GM18519 (cell line): ENCODE measurements around the gene SELENOF.

Source experiments
- ATAC-seq: cut with Tn5 transposase; IDR thresholded peaks from one replicate; pipeline ENCODE4 v1.9.1; 2021; ENCODE audit warnings: mild to moderate bottlenecking, moderate library complexity; ENCODE audit not compliant: unreplicated experiment, low FRiP score

The SELENOF gene

DNA sequence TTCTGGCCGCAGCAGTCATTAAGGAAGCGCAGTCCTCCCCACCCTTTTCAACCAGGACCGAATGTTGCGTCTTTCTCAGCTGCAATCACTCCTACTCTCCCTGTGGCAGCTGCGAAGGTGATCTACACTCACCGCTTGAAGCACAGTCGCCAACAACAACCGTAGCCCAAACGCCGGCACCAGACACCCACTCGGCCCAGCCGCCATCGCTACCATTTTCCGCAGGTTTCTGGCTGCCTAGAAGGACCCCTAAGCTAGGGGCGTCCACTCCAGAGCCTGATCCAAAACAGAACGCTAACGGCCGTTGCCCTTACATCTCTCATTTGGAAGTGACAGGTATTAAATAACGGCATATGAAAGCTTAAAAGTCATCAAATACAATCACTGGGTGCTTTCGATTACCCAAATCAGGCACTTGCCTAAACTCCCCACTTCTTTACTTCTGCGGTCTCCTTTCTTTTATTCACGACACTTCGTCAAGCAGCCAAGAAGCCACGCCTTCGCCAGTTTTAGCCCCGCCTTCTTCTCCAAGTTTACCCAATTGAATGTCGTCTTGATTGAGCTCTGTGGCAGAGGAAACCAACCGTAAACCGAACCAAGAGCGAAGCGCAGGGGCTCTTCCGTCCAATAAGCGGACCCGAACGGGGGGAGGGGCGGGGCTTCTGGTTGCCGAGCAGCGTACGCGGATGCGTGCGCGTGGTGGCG is at the start of gene SELENOF:
Gene SELENOF (minus strand): TSS at position 231 of the 705 bp plus-strand sequence. CDS start 15 bp downstream, at position 216.
- ATAC-seq, result peak; percentile 77

DNA sequence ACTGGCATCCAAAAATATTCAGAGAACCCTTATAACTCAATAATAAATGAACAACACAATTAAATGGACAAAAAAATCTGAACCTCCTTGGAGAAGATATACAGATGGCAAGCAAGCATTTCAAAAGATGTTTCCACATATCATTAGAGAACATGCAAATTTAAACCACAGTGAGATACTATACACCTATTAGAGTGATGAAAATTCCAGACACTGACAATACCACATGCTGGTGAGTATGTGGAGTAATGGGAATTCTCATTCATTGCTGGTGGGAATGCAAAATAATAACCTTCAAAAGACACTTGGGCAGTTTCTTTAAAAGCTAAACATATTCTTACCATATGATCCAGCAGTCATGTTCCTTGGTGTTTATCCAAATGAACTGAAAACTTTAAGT is 46.6 kb upstream of the SELENOF start:
- ATAC-seq, result no peak

DNA sequence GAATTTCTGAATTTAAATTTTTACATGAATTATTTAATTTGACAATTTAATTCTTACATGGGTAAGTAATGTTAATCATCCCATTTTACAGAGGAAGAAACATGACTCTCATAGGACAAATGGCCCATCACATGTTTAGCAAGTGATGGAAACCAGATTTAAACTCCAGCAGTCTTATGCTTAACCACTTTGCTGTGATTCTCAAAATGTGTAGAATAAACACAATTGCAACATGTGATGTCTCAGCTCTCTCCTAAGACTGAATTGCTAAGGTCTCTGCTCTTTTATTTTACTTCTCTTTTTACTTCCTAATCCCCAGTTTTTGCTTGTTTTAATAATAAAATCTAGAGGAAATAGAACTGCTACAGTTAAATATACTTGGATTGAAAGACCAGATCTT is 43.3 kb upstream of the SELENOF start:
- ATAC-seq, result no peak

DNA sequence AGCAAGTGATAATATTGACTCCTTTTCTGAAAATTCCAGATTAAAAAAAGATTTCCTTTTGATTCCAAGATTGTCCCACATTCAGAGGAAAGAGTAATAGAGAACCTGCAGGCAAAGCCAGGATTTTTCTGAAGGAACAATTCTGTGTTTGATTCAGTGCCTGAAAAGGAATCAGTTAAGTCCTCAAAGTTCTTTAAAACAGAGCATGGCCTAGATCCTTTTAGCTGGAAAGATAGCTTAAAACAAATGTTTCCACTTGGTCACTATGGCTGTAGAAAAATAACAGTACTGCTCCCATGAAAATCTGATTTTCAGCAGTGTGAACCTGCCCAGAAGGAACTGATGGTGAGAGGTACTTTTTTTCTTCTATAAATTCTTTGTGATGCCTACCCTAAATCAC is 42.3 kb upstream of the SELENOF start:
- no peak for ATAC-seq

DNA sequence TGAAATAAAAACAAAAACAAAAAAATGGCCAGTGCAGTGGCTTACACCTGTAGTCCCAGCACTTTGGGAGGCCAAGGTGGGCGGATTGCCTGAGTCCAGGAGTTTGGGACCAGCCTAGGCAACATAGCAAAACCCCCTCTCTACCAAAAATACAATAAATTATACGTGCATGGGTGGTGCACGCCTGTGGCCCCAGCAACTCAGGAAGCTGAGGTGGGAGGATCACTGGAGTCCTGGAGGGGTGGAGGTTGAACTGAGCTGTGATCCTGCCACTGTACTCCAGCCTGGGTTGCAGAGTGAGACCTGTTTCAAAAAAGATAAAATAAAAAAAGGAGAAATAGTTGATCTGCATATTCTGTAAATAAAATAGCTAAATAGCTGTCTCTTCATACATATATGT is 41.8 kb upstream of the SELENOF start:
- ATAC-seq, result no peak

DNA sequence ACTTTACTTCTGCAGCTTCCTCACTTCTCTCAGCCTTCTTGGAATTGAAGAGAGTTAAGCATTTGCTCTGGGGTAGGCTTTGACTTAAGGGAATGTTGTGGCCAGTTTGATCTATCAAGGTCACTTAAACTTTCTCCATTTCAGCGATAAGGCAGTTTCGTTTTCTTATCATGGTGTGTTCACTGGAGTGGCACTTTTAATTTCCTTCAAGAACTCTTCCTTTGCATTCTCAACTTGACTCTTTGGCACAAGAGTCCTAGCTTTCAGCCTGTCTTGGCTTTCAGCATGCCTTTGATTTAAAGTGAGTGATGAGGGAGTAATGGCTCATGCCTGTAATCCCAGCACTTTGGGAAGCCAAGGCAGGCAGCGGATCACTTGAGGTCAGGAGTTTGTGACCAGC is 39.2 kb upstream of the SELENOF start:
- no peak for ATAC-seq

DNA sequence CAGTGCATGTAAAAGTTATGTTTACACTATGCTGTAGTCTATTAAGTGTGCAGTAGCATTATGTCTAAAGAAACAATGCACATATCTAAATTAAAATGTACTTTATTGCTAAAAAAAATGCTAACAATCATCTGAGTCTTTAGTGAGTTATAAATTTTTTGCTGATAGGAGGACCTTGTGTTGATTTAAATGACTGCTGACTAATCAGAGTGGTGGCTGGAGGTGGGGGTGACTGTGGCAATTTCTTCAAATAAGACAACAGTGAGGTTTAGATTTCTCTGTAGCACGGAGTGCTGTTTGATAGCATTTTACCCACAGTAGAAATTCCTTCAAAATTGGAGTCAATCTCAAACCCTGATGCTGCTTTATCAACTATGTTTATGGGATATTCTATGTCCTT is 37.5 kb upstream of the SELENOF start:
- ATAC-seq, result no peak

DNA sequence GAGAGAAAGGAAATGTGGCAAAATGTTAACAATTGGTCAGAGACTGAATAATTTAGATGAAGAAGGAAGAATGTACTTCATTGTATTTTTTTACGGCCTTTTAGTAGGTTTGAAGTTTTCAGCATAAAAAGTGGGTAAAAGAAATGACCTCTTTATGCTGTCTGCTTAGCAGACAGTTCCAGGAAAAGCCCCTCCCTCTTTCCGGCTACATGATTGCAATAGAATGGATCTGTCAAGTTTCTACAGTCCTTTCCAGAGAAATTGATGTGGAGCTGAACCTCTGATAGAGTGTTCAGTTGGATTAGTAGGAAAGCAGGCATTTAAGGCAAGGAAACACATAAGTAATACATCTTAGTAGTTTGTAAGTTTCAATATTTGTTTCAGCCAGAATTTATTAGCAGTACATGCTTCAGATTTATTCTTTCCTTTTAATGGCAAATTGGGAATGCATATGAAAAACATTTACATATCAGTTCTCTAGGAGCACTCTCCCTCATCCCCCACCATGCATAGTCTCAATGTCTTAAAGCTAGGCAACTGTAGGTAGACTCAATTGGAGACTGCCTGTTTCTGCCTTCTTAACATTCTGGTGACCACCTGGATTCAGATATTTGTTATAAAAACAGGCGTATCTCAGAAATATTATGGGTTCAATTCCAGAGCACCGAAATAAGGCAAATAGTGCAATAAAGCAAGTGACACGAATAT is 36.9 kb upstream of the SELENOF start:
- no peak for ATAC-seq

DNA sequence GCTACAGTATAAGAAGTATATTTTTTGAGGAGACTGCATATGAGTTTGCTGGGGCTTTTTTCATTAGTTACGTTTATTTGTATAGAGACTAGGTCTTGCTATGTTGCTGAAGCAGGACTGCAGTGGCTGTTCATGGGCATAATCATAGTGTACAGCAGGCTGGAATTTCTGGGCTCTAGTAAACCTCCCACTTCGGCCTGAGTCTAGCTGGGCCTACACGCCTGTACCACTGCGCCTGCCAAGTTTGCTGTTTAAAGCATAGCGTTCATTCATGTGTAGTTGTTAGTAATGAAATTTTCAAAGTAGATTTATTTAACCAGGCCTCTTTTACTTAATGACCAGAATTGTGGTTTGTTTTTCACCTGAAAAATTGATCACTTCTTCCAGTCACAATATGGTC is 34.3 kb upstream of the SELENOF start:
- ATAC-seq, result no peak

DNA sequence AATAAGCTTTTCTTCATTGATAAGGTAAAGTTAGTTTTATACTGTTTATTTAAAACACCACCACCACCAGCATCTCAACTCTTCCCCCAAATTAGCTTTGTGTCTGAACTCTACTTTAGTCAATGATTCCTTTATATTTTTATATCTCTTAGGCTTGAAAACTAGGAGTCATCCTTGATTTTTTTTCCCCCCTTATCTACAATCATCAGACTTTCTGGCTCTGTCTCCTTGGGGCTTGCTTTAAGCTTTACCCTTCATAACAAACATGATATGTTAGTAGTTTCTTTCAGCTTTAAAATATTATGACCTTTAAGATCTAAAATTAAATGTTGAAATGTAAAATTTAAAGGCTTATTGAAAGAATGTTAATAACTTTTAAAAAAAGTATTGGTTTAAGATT is 28.8 kb upstream of the SELENOF start:
- ATAC-seq, result no peak

DNA sequence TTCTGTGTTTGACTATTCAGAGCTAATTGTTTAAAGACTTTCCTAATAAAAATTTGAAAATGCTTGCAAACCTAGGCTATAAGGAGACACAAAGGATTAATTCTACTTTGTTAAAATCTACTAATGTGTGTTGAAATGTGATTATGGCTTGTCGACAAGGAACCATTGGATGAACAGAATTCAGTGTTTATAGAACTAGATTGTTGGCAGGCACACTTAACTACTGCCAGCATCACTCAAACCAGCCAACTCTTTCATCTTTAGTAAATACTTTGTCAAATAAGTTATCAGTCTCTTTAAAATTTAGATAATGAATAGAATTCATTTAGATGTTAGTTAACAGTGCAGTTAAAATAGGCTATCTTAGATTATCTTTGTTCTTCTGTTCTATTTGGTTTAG is 28.1 kb upstream of the SELENOF start:
- no peak for ATAC-seq

DNA sequence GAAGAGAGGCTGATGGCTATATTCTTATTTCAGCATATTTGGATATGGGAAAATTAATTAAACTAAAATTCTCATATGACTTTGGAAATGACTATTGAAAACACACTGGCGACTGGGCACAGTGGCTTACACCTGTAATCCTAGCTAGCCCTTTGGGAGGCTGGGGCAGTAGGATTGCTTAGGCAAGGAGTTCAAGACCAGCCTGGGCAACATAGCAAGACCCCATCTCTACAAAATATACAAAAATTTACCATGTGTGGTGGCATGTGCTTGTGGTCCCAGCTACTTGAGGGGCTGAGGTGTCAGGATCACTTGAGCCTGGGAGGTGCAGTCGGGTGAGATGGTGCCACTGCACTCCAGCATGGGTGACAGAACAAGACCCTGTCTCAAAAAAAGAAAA is 26.7 kb upstream of the SELENOF start:
- no peak for ATAC-seq

DNA sequence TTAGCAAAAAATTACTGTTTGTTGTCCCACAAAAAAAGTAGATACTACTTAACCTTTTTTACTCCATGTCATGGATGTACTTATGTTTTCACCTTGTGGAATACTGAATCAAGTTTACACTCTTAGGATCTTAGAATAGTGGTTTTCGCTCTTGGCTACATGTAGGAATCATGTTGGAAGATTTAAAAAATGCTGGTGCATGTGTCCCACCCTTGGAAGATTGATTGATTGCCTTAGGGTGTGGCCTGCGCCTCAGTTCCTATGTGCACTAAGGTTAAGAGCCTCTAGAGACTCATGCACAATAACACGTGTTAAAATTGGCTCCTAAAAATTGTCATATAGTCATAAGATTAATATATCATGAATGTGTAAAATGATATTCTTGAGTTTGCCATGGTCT is 25.5 kb upstream of the SELENOF start:
- no peak for ATAC-seq

DNA sequence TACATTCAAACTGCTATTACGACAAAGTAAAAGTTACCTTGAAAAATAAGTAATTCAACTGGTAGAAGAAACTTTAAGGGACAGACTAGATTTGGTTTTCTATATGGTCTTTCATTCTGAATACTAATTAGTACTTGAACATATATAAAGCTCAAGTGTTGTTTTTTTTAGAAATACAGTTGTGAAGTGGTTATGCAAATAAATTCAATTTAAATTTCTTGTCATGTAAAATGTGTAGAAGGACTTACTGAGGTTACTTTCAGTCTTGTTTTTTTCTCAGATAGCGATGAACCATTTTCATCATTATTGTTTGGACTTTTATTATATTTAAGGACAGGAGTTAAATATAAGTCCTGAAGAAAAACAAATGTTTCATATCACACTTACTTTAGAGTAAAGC is 24.9 kb upstream of the SELENOF start:
- ATAC-seq, result peak; percentile 54

DNA sequence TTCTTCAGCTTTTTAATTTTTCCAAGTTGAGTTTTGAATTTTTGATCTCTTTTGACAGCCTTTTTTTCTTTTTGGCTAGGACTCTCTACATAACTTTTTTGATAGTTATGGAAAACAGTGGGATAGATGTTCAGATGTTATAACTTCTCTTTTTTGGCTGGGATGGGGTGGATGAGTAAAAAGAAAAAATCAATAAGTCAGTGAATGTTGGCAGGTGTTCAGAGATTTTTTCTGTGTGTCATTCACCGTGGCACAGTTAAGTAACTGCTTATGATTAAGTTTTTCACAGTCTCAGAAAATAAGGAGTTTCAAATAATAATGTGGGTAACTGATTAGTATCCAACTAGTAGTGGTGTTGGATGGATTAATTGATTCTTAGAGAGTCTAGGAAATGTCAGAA is 24.5 kb upstream of the SELENOF start:
- ATAC-seq, result no peak

DNA sequence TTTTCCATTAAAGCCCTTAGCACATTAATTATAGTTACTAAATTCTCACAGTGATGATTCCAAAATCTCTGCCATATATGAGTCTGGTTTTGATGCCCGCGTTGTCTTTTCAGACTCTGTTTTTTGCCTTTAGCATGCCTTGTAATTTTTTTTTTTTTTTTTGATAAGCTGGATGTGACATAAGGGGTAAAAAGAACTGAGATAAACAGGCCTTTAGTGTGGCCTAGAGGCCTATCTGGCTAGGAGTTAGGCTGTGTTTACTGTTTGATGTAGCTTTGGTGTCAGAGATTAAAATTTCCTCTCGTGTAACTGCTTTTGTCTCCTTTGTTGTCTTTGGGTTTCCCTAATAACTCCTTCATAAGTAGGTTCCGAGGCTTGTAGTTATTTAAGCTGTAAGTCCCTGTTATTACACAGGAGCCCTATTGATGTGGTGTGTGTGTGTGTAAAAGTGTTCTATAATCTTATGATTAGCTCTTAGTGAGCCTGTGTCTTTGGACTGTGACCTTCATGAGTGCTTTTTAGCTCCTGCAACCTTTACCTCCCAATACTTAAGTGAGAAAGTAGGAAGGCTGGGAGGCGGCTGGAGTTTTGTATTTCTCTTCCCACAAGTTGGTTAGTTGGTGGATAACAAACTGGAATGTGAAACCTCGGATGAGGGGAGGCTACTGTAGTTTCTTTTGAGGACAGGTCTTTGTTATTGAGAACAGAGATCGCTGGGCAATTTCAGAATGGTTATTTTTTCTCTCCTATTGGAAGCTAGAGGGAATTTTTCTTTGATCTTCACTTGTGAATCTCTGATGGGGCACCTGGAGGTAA is 19.8 kb upstream of the SELENOF start:
- ATAC-seq, result no peak

DNA sequence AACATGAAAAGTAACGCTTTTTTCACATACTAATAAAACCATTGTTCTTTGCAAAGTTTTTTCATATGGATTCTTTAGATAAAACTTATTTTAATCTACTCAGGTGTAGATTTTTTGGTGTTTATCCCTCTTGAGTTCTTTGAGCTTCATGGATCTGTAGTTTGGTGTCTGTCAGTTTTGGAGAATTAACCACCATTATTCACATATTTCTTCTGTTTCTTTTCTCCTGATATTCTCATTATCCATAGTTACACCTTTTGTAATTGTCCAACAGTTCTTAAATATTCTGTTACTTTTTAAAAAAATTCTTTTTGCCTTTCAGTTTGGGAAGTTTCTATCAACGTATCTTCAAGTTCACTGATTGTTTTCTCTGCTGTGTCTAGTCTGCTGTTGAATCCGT is 19.1 kb upstream of the SELENOF start:
- no peak for ATAC-seq

DNA sequence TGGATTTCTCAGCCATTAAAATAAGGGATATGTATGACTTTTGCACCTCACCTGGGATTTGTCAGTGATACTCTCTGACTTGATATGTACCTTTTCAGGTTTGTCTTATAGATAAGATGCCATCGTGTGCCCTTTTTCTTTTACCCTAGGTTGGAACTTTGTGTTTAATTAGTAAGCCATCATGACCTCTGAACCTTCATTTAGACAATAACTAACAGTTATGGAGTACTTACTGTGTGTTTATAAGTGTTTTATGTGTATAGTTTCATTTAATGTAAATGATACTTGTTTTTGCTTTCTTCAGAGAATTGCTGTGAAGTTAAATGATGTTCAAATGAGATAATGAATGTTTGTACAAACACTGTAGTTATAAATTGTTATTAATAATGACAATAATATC is 14.9 kb upstream of the SELENOF start:
- no peak for ATAC-seq

DNA sequence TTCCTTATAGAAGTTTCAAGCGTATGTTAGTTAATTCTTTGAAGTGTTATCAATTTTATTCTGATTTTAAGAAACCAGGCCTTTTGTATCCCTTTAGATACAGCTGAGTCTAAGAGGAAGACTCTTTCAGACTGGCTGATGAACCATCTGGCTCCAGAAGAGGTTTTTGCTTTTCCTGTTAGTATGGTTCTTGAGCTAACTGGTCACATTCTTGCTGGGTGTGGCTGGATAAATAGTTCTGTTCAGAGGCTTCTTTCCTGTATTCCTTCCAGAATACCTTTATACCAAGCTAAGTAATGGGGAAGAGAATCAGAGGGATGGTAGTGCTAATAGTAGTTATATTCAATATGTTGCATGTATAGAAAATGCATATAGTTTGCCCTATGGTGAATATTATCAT is 13.0 kb upstream of the SELENOF start:
- no peak for ATAC-seq

DNA sequence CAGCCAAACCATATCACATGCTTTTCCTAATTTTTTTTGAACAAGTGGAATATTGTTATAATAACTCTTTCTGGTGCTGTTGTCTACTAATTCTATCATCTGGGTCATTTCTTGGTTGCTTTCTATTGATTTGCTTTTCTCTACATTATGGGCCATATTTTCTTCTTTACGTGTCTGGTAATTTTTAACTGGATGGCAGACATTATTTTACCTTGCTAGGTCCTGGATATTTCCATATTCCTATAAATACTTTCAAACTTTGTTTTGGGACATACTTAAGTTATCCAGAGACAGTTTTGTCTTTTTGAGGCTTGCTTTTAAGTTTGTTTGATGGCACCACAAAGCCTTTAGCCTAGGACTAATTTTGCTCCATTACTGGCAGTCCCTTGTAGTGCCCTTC is 11.8 kb upstream of the SELENOF start:
- no peak for ATAC-seq

DNA sequence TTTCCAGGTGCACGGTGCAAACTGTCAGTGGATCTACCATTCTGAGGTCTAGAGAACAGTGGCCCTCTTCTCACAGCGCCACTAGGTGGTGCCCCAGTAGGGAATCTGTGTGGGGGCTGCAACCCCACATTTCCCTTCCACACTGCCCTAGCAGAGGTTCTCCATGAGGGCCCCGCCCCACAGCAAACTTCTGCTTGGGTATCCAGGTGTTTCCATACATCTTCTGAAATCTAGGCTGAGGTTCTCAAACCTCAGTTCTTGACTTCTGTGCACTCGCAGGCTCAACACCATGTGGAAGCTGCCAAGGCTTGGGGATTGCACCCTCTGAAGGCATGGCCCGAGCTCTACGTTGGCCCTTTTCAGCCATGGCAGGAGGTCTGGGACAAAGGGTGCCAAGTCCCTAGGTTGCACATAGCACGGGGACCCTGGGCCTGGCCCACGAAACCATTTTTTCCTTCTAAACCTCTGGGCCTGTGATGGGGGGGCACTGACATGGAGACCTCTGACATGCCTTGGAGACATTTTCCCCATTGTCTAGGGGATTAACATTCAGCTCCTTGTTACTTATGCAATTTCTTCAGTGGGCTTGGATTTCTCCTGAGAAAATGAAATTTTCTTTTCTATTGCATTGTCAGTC is 10.5 kb upstream of the SELENOF start:
- ATAC-seq, result no peak
